ENCODE data around the gene SRCAP. TPM values are rescaled to one million over a fixed set of nuclear protein-coding genes. Genes with fewer than 3 reads are reported as not detected.
A peak's percentile ranks its signal among the peaks of the same experiment; 100 is the strongest.

SRCAP gene
- total RNA-seq, 1 donor from 2014 or later = 59.7 TPM

- peak; percentile 83 for DNase-seq (ENCODE audit: low spot score)
Measured at GRCh38 chr16:30728899-30729672, 30.1 kb downstream of the SRCAP start.

GRCh38 chr16:30731411-30731810 is 32.4 kb downstream of the SRCAP start:
- peak; percentile 2 for DNase-seq (ENCODE audit: low spot score)

GRCh38 chr16:30736995-30737793 is 38.2 kb downstream of the SRCAP start:
- DNase-seq (ENCODE audit: low spot score) = peak; percentile 45

GRCh38 chr16:30737794-30738648 is 39.0 kb downstream of the SRCAP start:
- DNase-seq (ENCODE audit: low spot score) = peak; percentile 62

- DNase-seq (ENCODE audit: low spot score) = peak; percentile 80
Measured at GRCh38 chr16:30738984-30739951, 40.3 kb downstream of the SRCAP start.

- peak; percentile 90 for DNase-seq (ENCODE audit: low spot score)
Measured at GRCh38 chr16:30740364-30741251, 41.6 kb downstream of the SRCAP start.

GRCh38 chr16:30741461-30741914 is 42.5 kb downstream of the SRCAP start:
- peak; percentile 84 for DNase-seq (ENCODE audit: low spot score)

- no peak for DNase-seq (ENCODE audit: low spot score)
Measured at GRCh38 chr16:30743716-30744115, 44.7 kb downstream of the SRCAP start.

GRCh38 chr16:30744183-30744582 is 45.2 kb downstream of the SRCAP start:
- no peak for DNase-seq (ENCODE audit: low spot score)

- DNase-seq (ENCODE audit: low spot score) = no peak
Measured at GRCh38 chr16:30745082-30745481, 46.1 kb downstream of the SRCAP start.

GRCh38 chr16:30746638-30747175 is 47.7 kb downstream of the SRCAP start:
- DNase-seq (ENCODE audit: low spot score) = no peak

GRCh38 chr16:30747331-30747730 is 48.4 kb downstream of the SRCAP start:
- DNase-seq (ENCODE audit: low spot score) = no peak

GRCh38 chr16:30747799-30748633 is 49.0 kb downstream of the SRCAP start, which contains the start of gene PHKG2:
PHKG2 (plus strand) TSS chr16:30748425; CDS start chr16:30748821, 396 bp downstream.
- peak; percentile 99 for DNase-seq (ENCODE audit: low spot score)

GRCh38 chr16:30748634-30749445 is 49.9 kb downstream of the SRCAP start:
- no peak for DNase-seq (ENCODE audit: low spot score)

GRCh38 chr16:30750201-30750600 is 51.2 kb downstream of the SRCAP start:
- no peak for DNase-seq (ENCODE audit: low spot score)

GRCh38 chr16:30750876-30751465 is 52.0 kb downstream of the SRCAP start:
- no peak for DNase-seq (ENCODE audit: low spot score)
